HepG2 (cell line): ENCODE measurements around the gene LCN12. TPM values are rescaled to one million over a fixed set of nuclear protein-coding genes. Genes with fewer than 3 reads are reported as not detected.
A peak's percentile ranks its signal among the peaks of the same experiment; 100 is the strongest.

ENCODE experiments used
- ATAC-seq: fragments of 200-7000 bp; cut with Tn5 transposase; 3 replicates; pipeline ENCODE4 v1.9.1; 2020; ENCODE audit warnings: mild to moderate bottlenecking, moderate library complexity
- BruUV-seq: library from RNA; stranded (reverse); fragments of 400-500 nt; replicated peaks from 2 replicates; lab custom pipeline; 2021; lab: Mats Ljungman, UMichigan
- CTCF ChIA-PET: fragments of 300-600 bp; formaldehyde crosslinking; extraction: SDS; loops from one replicate; lab custom pipeline; 2021; ENCODE audit warnings: low total read pairs, inconsistent platforms, low intra/inter-chr PET ratio; lab: Yijun Ruan, JAX
- POLR2A ChIA-PET: fragments of 350-600 bp; sonication (Branson Sonifier 250); formaldehyde crosslinking; loops from one replicate; lab custom pipeline; 2020; ENCODE audit warnings: antibody characterized with exemption, inconsistent platforms; lab: Yijun Ruan, JAX
- DNase-seq: peaks from one replicate; pipeline ENCODE4 v3.0.0-alpha.2; 2015; ENCODE audit warnings: low spot score
- FAIRE-seq: peaks from 3 replicates; lab custom pipeline; 2011; peaks lifted over from hg19 to GRCh38; lab: Jason Lieb, UNC
- H2AFZ ChIP-seq: one replicate; pipeline ENCODE4 v1.6.1; 2011; ENCODE audit warnings: low read length, inconsistent platforms
- H3K27ac ChIP-seq: fragments of 300-600 bp; 3 replicates; pipeline ENCODE4 v1.8.0; 2011; ENCODE audit warnings: mixed run types, mild to moderate bottlenecking, mixed read lengths, low read length, inconsistent platforms; ENCODE audit not compliant: insufficient read depth; ENCODE audit errors: extremely low read length
- H3K27me3 ChIP-seq, 2 experiments: fragments of 200-600 bp in 1 of 2; 2 replicates in 1 of 2; 3 replicates in 1 of 2; pipeline versions ENCODE4 v1.6.0 to v1.8.0; 2011; ENCODE audit warnings: low read length in 2 of 2, mild to moderate bottlenecking in 2 of 2, moderate library complexity in 2 of 2, inconsistent platforms in 1 of 2; ENCODE audit not compliant: insufficient read depth in 2 of 2, control insufficient read depth in 1 of 2
- H3K36me3 ChIP-seq, 2 experiments: fragments of 200-600 bp in 1 of 2; replicated peaks in 1 of 2; 2 replicates in 1 of 2; 3 replicates in 1 of 2; pipeline versions ENCODE4 v1.5.1 to v1.8.0; 2011; ENCODE audit warnings: low read length in 2 of 2, inconsistent platforms in 1 of 2; ENCODE audit not compliant: insufficient read depth in 2 of 2, control insufficient read depth in 1 of 2
- H3K4me1 ChIP-seq: 2 replicates; pipeline ENCODE4 v1.5.1; 2012; ENCODE audit warnings: low read length, inconsistent platforms; ENCODE audit not compliant: insufficient read depth
- H3K4me2 ChIP-seq: 2 replicates; pipeline ENCODE4 v1.6.0; 2011; ENCODE audit warnings: low read depth, low read length, inconsistent platforms
- H3K4me3 ChIP-seq, 3 experiments: fragments of 200-600 bp in 1 of 3; sonication (generic), shearing (Covaris generic) in 1 of 3; replicated peaks in 1 of 3; 2 replicates each; pipeline ENCODE4 v1.5.1; 2011 to 2016; ENCODE audit warnings: low read length in 3 of 3, inconsistent platforms in 2 of 3, low read depth in 2 of 3, mild to moderate bottlenecking in 2 of 3, control low read depth in 1 of 3, mixed read lengths in 1 of 3; ENCODE audit not compliant: insufficient read depth in 1 of 3
- H3K79me2 ChIP-seq: one replicate; pipeline ENCODE4 v1.6.1; 2011; ENCODE audit warnings: low read length, inconsistent platforms; ENCODE audit not compliant: insufficient read depth
- H3K9ac ChIP-seq: 2 replicates; pipeline ENCODE4 v1.6.0; 2011; ENCODE audit warnings: mild to moderate bottlenecking, low read depth, low read length, inconsistent platforms; ENCODE audit not compliant: insufficient read depth
- H3K9me3 ChIP-seq: 2 replicates; pipeline ENCODE4 v1.5.1; 2012; ENCODE audit warnings: mild to moderate bottlenecking, low read length
- H4K20me1 ChIP-seq: 2 replicates; pipeline ENCODE4 v1.6.0; 2011; ENCODE audit warnings: inconsistent platforms, mild to moderate bottlenecking, low read length, moderate library complexity; ENCODE audit not compliant: insufficient read depth
- AGO2 ChIP-seq: fragments of 200-400 bp; formaldehyde crosslinking; optimal IDR thresholded peaks from 2 replicates; pipeline ENCODE3; 2017; ENCODE audit warnings: mild to moderate bottlenecking, low read depth, low read length, moderate library complexity
- HNRNPL ChIP-seq: fragments of 200-400 bp; formaldehyde crosslinking; IDR thresholded peaks from 2 replicates; pipeline ENCODE4 v1.6.1; 2017; ENCODE audit warnings: mild to moderate bottlenecking, low read depth, low read length
- HOXA3 ChIP-seq: sonication (generic); formaldehyde crosslinking; IDR thresholded peaks from 2 replicates; pipeline ENCODE4 v1.5.0; 2020; ENCODE audit warnings: missing genetic modification reagents
- NFAT5 ChIP-seq: sonication (generic); formaldehyde crosslinking; IDR thresholded peaks from 2 replicates; pipeline ENCODE4 v1.4.0; 2020; ENCODE audit warnings: missing genetic modification reagents
- RBFOX2 ChIP-seq: fragments of 200-400 bp; formaldehyde crosslinking; IDR thresholded peaks from 2 replicates; pipeline ENCODE4 v1.6.1; 2017; ENCODE audit warnings: low read depth, mild to moderate bottlenecking, low read length
- ZEB1 ChIP-seq: IDR thresholded peaks from 2 replicates; pipeline ENCODE4 v1.6.1; 2012; ENCODE audit warnings: mild to moderate bottlenecking, low read depth, inconsistent platforms; ENCODE audit not compliant: insufficient replicate concordance
- ZFP91 ChIP-seq: sonication (generic); formaldehyde crosslinking; IDR thresholded peaks from 2 replicates; pipeline ENCODE4 v1.9.0; 2022; ENCODE audit warnings: missing genetic modification reagents, mild to moderate bottlenecking, borderline replicate concordance
- ZNF589 ChIP-seq: sonication (generic); formaldehyde crosslinking; conservative IDR thresholded peaks from 2 replicates; pipeline ENCODE4 v1.8.0; 2022; ENCODE audit warnings: mild to moderate bottlenecking, moderate library complexity, missing genetic modification reagents
- ZNF687 ChIP-seq: sonication (generic); formaldehyde crosslinking; IDR thresholded peaks from 2 replicates; pipeline ENCODE4 v1.5.1; 2020; ENCODE audit warnings: mild to moderate bottlenecking, missing genetic modification reagents, moderate library complexity
- WGBS: methylation state at CpG from one replicate; pipeline ENCODE4 v1.1.6; 2017; ENCODE audit warnings: low lambda C conversion rate; 5-methylcytosine and 5-hydroxymethylcytosine counted together
- in situ Hi-C: cut with HindIII; loops from 2 replicates; pipeline ENCODE4 v1.10.0; 2017; ENCODE audit warnings: low pct_unique_long_range_greater_than_20kb; ENCODE audit not compliant: extremely low pct_ligation_motif_present
- intact Hi-C: fragments of 100-400 bp; cut with micrococcal nuclease; formaldehyde crosslinking; loops from one replicate; pipeline ENCODE4 v1.10.0; 2022; ENCODE audit not compliant: unreplicated experiment
- polyA plus RNA-seq, 8 experiments: library from polyadenylated mRNA; depleted of rRNA in 3 of 8; stranded (reverse) in 7 of 8; unstranded in 1 of 8; fragments of >200 nt; fragmentation: Illumina TruSeq in 4 of 8; extraction: Trizol in 4 of 8; gene quantifications; 2 replicates each; pipeline versions ENCODE4 v1.2.1 to v1.2.3, GENCODE V29; 2011 to 2016; ENCODE audit warnings: low read depth in 4 of 8, missing spikeins in 1 of 8, mixed read lengths in 1 of 8; ENCODE audit not compliant: insufficient read depth in 1 of 8
- total RNA-seq, 5 experiments: library from RNA; depleted of rRNA; stranded (reverse); fragments of >200 nt; fragmentation: Illumina TruSeq; extraction: Trizol; gene quantifications; 2 replicates each; pipeline ENCODE4 v1.2.3, GENCODE V29; 2016; ENCODE audit warnings: low read depth in 1 of 5

Gene LCN12
- total and polyA plus RNA-seq, 2 of the 13 experiments (the other 11 are each of a cell fraction or from before 2014, with no cell fraction given), result 3.4 to 6.9 TPM

- Histone ChIP-seq H3K4me1 (peaks cover 27% of the 10 kb centered on the region), H3K9ac (no peak overlapping the region), H3K9me3 (no peaks in the 10 kb centered on the region), H4K20me1 (no peaks in the 10 kb centered on the region), H2AFZ (no peak overlapping the region), H3K27ac (no peak overlapping the region), H3K4me3 (no peak overlapping the region)
- no peak for FAIRE-seq
- POLR2A ChIA-PET, result no interaction called here
- in situ Hi-C loops, result no loop called here
- peak; percentile 8; the same call in 1 of the 2 replicates for TF ChIP-seq HOXA3 (CRISPR knock-in tag)
- 0 out of 2 replicates have a peak, but pooled peaks have one; percentile 16 for TF ChIP-seq HNRNPL
- peak; percentile 51 for TF ChIP-seq AGO2
- 0 out of 2 replicates have a peak, but pooled peaks have one; percentile 18 for TF ChIP-seq ZNF687 (CRISPR knock-in tag)
- no peak for TF ChIP-seq ZNF589 (CRISPR knock-in tag)
- TF ChIP-seq NFAT5, result no peak
- TF ChIP-seq RBFOX2, result peak; percentile 76
- TF ChIP-seq ZEB1, result no peak
- TF ChIP-seq ZFP91, result 0 out of 2 replicates have a peak, but pooled peaks have one; percentile 16
- TF ChIP-seq, all 625 proteins: peak for 6
- H3K79me2 ChIP-seq, result peaks cover 10% of the 10 kb centered on the region
- H3K36me3 ChIP-seq, result peaks cover 8 to 36% of the 10 kb centered on the region in 2 experiments
- 96% methylated on average over 17 of the region's 42 CpGs for WGBS
- no TSS peak for BruUV-seq
- intact Hi-C loops, result no loop called here
- ATAC-seq (no peak), DNase-seq (no peak)
- H3K4me2 ChIP-seq, result no peak overlapping the region
- CTCF ChIA-PET, result no interaction called here
- no peaks in the 10 kb centered on the region for H3K27me3 ChIP-seq
Observed at GRCh38 chr9:136940526-136941230, 11.4 kb upstream of the LCN12 start.
